Hippocampal formation (tissue), 2 donors: ENCODE data around the gene NPDC1.

Source experiments
- DNase-seq, 2 donors: peaks; one replicate each; lab custom pipeline; 2025; lab: John Stamatoyannopoulos, UW

The NPDC1 gene

DNA sequence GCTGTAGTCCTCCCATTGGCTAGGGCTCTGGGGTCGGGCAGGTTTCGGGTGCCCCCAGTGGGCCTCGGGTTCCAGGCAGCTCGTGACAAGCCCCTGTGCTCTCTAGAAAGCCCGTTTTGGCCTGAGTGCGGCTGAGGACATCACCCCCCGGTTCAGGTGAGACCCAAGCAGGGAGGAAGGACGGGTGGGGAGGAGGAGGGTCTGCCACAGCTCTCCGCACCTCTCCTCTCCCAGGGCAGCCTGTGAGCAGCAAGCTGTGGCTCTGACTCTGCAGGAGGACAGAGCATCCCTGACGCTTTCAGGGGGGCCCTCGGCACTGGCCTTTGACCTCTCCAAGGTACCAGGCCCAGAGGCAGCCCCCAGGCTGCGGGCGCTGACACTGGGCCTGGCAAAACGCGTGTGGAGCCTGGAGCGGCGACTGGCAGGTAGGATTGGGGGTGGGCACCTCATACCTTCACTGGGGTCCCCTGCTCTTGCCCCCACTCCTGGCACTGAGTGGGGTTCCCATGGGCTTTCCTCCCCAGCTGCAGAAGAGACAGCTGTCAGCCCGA, 53.1 kb downstream of the NPDC1 start:
- DNase-seq = no peak

DNA sequence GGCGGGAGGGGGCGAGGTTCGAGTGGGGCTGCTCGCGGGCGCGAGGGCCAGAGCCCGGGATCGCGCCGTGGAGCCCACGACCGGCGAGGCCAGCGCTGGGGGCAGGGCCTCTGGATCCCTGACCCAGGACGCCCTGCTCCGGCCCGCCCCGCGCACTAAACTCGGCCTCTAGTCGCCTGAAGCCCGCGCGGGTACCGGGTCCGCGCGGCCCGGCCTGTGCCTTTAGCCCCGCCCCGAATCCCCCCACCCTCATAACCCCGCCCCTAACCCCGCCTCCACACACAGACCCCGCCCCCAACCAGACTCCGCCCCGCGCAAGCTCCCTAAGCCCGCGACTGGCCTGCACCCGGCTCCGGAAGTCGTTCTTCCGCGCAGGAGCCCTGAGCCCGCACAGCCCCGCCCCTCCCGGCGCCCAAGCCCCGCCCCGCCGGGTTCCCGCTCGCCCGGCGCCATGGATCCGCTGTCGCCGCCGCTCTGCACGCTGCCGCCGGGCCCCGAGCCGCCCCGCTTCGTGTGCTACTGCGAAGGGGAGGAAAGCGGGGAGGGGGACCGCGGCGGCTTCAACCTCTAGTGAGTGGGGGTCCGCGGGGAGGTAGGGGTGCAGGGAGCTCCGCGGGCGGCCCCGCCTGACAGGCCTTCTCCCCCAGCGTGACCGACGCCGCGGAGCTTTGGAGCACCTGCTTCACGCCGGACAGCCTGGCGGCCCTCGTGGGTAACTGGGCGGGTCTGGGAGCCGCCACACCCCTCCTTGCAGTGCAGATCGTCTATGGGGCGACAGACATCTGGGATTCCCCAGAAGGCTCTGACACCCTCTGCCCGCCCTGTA, 53.8 kb downstream of the NPDC1 start, which contains the start of gene PAXX:
Gene PAXX, plus strand, starts transcription at position 430 of the 826 bp plus-strand sequence. Its CDS starts 22 bp downstream, at position 452.
- peak; percentile 76 to 87 for DNase-seq

DNA sequence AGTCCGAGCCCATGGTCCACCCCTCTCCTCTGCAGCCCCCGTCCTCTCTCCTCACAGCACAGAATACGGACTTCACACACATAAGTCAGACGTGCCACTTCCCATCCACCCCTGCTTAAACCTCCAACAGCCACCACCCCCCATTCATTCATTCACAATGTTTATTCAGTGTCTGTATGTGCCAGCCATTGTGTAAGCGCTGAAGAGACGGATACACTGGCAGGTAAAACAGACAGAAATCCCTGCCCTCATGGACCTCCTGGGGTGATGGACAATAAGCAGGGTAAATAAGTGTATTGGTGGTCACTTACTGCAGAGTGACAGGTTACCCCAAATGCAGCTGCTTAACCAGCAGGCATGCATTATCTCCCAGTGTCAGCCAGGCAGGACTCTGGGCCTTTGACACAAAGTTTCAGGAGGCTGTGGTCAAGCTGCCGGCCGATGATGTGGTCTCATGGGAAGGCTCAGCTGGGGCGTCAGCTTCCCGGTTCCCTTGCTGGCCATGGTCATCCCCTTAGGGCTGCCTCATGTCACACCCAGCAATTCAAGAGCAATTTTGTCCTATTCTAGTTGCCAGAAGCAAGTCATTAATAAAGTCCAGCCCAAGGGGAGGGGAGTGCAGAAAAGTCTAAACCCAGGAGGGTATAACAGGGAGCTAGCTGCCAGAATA, 55.6 kb downstream of the NPDC1 start:
- DNase-seq = no peak
